ENCODE data around the gene SCAF4.

DNA sequence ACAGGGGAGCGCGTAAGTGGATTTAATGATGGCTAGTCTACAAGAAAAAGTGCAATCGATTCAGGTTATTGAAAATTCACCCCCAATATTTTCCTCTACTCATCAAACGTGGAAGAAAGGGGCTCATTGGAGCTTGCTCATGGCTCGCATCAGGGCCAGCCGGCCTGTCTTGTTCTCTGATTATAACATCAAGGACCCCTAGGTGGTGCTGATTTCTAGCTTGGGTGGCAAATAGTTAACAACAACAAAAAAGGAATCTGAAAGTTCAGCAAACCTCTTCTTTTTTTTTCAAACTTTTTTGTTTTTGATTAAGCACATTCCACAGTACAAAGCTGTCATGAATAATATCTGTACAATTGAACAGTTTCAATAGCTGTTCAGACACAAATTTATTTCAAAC lies 108.3 kb downstream of the SCAF4 start:
- TF ChIP-seq POLR2AphosphoS5 (IDR thresholded peaks at IDR 0.05) (no peak), POLR2A (IDR thresholded peaks at IDR 0.05) (no peak)

All from prostate gland (tissue), 1 donor.